Measurements from ENCODE around the gene NEK9. TPM values are rescaled to one million over a fixed set of nuclear protein-coding genes. Genes with fewer than 3 reads are reported as not detected.
A peak's percentile ranks its signal among the peaks of the same experiment; 100 is the strongest.

NEK9 gene
- total and polyA plus RNA-seq, 9 of the 15 experiments (the other 6 are each of a cell fraction or from before 2014, with no cell fraction given) = 2.8 to 39.6 (median 19.8) TPM

DNA sequence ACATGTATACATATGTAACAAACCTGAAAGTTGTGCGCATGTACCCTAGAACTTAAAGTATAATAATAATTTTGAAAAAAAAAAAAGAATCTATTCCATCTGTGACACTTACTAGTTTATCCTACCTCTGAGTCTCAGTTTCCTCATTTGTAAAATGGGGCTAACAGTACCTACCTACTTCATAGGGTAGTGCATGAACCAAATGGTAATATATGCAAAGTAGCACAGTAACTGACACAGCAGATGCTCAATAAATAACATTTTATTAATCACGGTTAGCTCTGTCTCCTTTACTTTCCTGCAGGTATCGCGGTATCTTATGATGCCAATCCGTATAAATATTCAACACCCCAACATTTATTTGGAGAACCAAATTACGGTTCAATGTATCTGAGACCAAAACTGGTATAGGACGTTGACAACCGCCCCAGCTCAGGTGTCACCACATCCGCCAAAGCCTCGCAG lies 48.9 kb upstream of the NEK9 start:
- TF ChIP-seq TBP (optimal IDR thresholded peaks at IDR 0.05; ENCODE audit: low read depth, low read length) (peak; percentile 42), NCOA6 (IDR thresholded peaks at IDR 0.05) (no peak), CHD2 (IDR thresholded peaks at IDR 0.05; ENCODE audit: low read depth, low read length) (0 out of 2 replicates have a peak, but pooled peaks have one; percentile 34), ZNF274 (IDR thresholded peaks at IDR 0.05; ENCODE audit: borderline replicate concordance, low read depth, low read length) (no peak), KDM1A (IDR thresholded peaks at IDR 0.05) (peak in 1 of 2 experiments; percentile 54; a peak in 1 of 4 replicates), RBM25 (IDR thresholded peaks at IDR 0.05; ENCODE audit: low read depth, low read length, severe bottlenecking) (peak; percentile 95), SIN3A (IDR thresholded peaks at IDR 0.05; ENCODE audit: borderline replicate concordance in 2 of 2, control insufficient read depth in 1 of 2, low read depth in 2 of 2, low read length in 2 of 2) (0 out of 4 replicates have a peak, but pooled peaks of 1 of the 2 experiments have one; percentile 49)
- TF ChIP-seq, protein P1, sequence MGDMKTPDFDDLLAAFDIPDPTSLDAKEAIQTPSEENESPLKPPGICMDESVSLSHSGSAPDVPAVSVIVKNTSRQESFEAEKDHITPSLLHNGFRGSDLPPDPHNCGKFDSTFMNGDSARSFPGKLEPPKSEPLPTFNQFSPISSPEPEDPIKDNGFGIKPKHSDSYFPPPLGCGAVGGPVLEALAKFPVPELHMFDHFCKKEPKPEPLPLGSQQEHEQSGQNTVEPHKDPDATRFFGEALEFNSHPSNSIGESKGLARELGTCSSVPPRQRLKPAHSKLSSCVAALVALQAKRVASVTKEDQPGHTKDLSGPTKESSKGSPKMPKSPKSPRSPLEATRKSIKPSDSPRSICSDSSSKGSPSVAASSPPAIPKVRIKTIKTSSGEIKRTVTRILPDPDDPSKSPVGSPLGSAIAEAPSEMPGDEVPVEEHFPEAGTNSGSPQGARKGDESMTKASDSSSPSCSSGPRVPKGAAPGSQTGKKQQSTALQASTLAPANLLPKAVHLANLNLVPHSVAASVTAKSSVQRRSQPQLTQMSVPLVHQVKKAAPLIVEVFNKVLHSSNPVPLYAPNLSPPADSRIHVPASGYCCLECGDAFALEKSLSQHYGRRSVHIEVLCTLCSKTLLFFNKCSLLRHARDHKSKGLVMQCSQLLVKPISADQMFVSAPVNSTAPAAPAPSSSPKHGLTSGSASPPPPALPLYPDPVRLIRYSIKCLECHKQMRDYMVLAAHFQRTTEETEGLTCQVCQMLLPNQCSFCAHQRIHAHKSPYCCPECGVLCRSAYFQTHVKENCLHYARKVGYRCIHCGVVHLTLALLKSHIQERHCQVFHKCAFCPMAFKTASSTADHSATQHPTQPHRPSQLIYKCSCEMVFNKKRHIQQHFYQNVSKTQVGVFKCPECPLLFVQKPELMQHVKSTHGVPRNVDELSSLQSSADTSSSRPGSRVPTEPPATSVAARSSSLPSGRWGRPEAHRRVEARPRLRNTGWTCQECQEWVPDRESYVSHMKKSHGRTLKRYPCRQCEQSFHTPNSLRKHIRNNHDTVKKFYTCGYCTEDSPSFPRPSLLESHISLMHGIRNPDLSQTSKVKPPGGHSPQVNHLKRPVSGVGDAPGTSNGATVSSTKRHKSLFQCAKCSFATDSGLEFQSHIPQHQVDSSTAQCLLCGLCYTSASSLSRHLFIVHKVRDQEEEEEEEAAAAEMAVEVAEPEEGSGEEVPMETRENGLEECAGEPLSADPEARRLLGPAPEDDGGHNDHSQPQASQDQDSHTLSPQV (IDR thresholded peaks at IDR 0.05) = peak; percentile 32; the same call in 1 of the 2 replicates
- TF ChIP-seq, protein P2, sequence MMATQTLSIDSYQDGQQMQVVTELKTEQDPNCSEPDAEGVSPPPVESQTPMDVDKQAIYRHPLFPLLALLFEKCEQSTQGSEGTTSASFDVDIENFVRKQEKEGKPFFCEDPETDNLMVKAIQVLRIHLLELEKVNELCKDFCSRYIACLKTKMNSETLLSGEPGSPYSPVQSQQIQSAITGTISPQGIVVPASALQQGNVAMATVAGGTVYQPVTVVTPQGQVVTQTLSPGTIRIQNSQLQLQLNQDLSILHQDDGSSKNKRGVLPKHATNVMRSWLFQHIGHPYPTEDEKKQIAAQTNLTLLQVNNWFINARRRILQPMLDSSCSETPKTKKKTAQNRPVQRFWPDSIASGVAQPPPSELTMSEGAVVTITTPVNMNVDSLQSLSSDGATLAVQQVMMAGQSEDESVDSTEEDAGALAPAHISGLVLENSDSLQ (IDR thresholded peaks at IDR 0.05) = peak; percentile 10; the same call in 1 of the 2 replicates
- 0 out of 2 replicates have a peak, but pooled peaks cover 8% of the 10 kb centered on the region for H4K20me1 ChIP-seq (replicated peaks; ENCODE audit: control insufficient read depth, insufficient read depth, low read length)
- H3K4me1 ChIP-seq (replicated peaks in 1 of 2; ENCODE audit: control insufficient read depth in 2 of 2, insufficient read depth in 2 of 2, low read length in 2 of 2) = peaks cover 8 to 10% of the 10 kb centered on the region in 2 experiments; a peak in 4 of 5 replicates
- peaks cover 3% of the 10 kb centered on the region; the same call in 1 of the 3 replicates for H3K36me3 ChIP-seq (ENCODE audit: control insufficient read depth, insufficient read depth, low read length)
- DNase-seq (ENCODE audit: extremely low read depth in 1 of 4, low spot score in 3 of 4) (no peak), ATAC-seq (peak; percentile 12), FAIRE-seq (peak; percentile 46)
- in situ Hi-C loops (cut with MboI) = no loop called here
- H3K4me3 ChIP-seq = peak overlapping the region; percentile 71
- no peaks in the 10 kb centered on the region for H3K9me3 ChIP-seq (replicated peaks; ENCODE audit: control insufficient read depth, insufficient read depth, low read depth, low read length)
- H2AFZ ChIP-seq (ENCODE audit: low read depth, low read length) = peak overlapping the region; percentile 94; the same call in 1 of the 2 replicates
- intact Hi-C loops (cut with micrococcal nuclease) = no loop called here
- peak overlapping the region; percentile 96 for H3K27ac ChIP-seq (ENCODE audit: extremely low read depth, low read depth, low read length)
- no peaks in the 10 kb centered on the region for H3K27me3 ChIP-seq (ENCODE audit: control insufficient read depth in 2 of 2, insufficient read depth in 2 of 2, low read length in 2 of 2)
- H3K9ac ChIP-seq (ENCODE audit: insufficient read depth in 1 of 2, low read depth in 2 of 2, low read length in 2 of 2) = peak overlapping the region; percentile 97
- 3% methylated on average over 10 of the region's 10 CpGs for WGBS (ENCODE audit: insufficient coverage, low coverage, missing lambda C conversion rate)
- H3K79me2 ChIP-seq (ENCODE audit: control insufficient read depth, insufficient read depth, low read length) = peaks cover 56% of the 10 kb centered on the region
- BruUV-seq (replicated peaks) = no TSS peak
- CTCF ChIA-PET (ENCODE audit: low intra/inter-chr PET ratio) = no interaction called here
- no peaks in the 10 kb centered on the region for H3K9me1 ChIP-seq (ENCODE audit: control insufficient read depth, insufficient read depth, low read length)
- peak overlapping the region; percentile 92 for H3K4me2 ChIP-seq (ENCODE audit: insufficient read depth, low read length)
- POLR2A ChIA-PET = interaction anchor here (0.7 to 1.0 kb wide), 3 partner anchors 13 to 92 kb away, joined by 3 to 4 read pairs (median 3); no protein-coding TSS in a partner anchor
